HepG2 (cell line): ENCODE data around the gene USF2. TPM values are rescaled to one million over a fixed set of nuclear protein-coding genes. Genes with fewer than 3 reads are reported as not detected.

ENCODE experiments used
- ATAC-seq: fragments of 200-7000 bp; cut with Tn5 transposase; 3 replicates; pipeline ENCODE4 v1.9.1; 2020; ENCODE audit warnings: mild to moderate bottlenecking, moderate library complexity
- BruUV-seq: library from RNA; stranded (reverse); fragments of 400-500 nt; replicated peaks from 2 replicates; lab custom pipeline; 2021; lab: Mats Ljungman, UMichigan
- CTCF ChIA-PET: fragments of 300-600 bp; formaldehyde crosslinking; extraction: SDS; loops from one replicate; lab custom pipeline; 2021; ENCODE audit warnings: low total read pairs, inconsistent platforms, low intra/inter-chr PET ratio; lab: Yijun Ruan, JAX
- POLR2A ChIA-PET: fragments of 350-600 bp; sonication (Branson Sonifier 250); formaldehyde crosslinking; loops from one replicate; lab custom pipeline; 2020; ENCODE audit warnings: antibody characterized with exemption, inconsistent platforms; lab: Yijun Ruan, JAX
- DNase-seq: peaks from one replicate; pipeline ENCODE4 v3.0.0-alpha.2; 2015; ENCODE audit warnings: low spot score
- FAIRE-seq: peaks from 3 replicates; lab custom pipeline; 2011; peaks lifted over from hg19 to GRCh38; lab: Jason Lieb, UNC
- H2AFZ ChIP-seq: one replicate; pipeline ENCODE4 v1.6.1; 2011; ENCODE audit warnings: low read length, inconsistent platforms
- H3K27ac ChIP-seq: fragments of 300-600 bp; 3 replicates; pipeline ENCODE4 v1.8.0; 2011; ENCODE audit warnings: mixed run types, mild to moderate bottlenecking, mixed read lengths, low read length, inconsistent platforms; ENCODE audit not compliant: insufficient read depth; ENCODE audit errors: extremely low read length
- H3K27me3 ChIP-seq, 2 experiments: fragments of 200-600 bp in 1 of 2; 2 replicates in 1 of 2; 3 replicates in 1 of 2; pipeline versions ENCODE4 v1.6.0 to v1.8.0; 2011; ENCODE audit warnings: low read length in 2 of 2, mild to moderate bottlenecking in 2 of 2, moderate library complexity in 2 of 2, inconsistent platforms in 1 of 2; ENCODE audit not compliant: insufficient read depth in 2 of 2, control insufficient read depth in 1 of 2
- H3K36me3 ChIP-seq, 2 experiments: fragments of 200-600 bp in 1 of 2; replicated peaks in 1 of 2; 2 replicates in 1 of 2; 3 replicates in 1 of 2; pipeline versions ENCODE4 v1.5.1 to v1.8.0; 2011; ENCODE audit warnings: low read length in 2 of 2, inconsistent platforms in 1 of 2; ENCODE audit not compliant: insufficient read depth in 2 of 2, control insufficient read depth in 1 of 2
- H3K4me1 ChIP-seq: 2 replicates; pipeline ENCODE4 v1.5.1; 2012; ENCODE audit warnings: low read length, inconsistent platforms; ENCODE audit not compliant: insufficient read depth
- H3K4me2 ChIP-seq: 2 replicates; pipeline ENCODE4 v1.6.0; 2011; ENCODE audit warnings: low read depth, low read length, inconsistent platforms
- H3K4me3 ChIP-seq, 3 experiments: fragments of 200-600 bp in 1 of 3; sonication (generic), shearing (Covaris generic) in 1 of 3; replicated peaks in 1 of 3; 2 replicates each; pipeline ENCODE4 v1.5.1; 2011 to 2016; ENCODE audit warnings: low read length in 3 of 3, inconsistent platforms in 2 of 3, low read depth in 2 of 3, mild to moderate bottlenecking in 2 of 3, control low read depth in 1 of 3, mixed read lengths in 1 of 3; ENCODE audit not compliant: insufficient read depth in 1 of 3
- H3K79me2 ChIP-seq: one replicate; pipeline ENCODE4 v1.6.1; 2011; ENCODE audit warnings: low read length, inconsistent platforms; ENCODE audit not compliant: insufficient read depth
- H3K9ac ChIP-seq: 2 replicates; pipeline ENCODE4 v1.6.0; 2011; ENCODE audit warnings: mild to moderate bottlenecking, low read depth, low read length, inconsistent platforms; ENCODE audit not compliant: insufficient read depth
- H3K9me3 ChIP-seq: 2 replicates; pipeline ENCODE4 v1.5.1; 2012; ENCODE audit warnings: mild to moderate bottlenecking, low read length
- H4K20me1 ChIP-seq: 2 replicates; pipeline ENCODE4 v1.6.0; 2011; ENCODE audit warnings: inconsistent platforms, mild to moderate bottlenecking, low read length, moderate library complexity; ENCODE audit not compliant: insufficient read depth
- CEBPZ ChIP-seq: IDR thresholded peaks from 2 replicates; pipeline ENCODE4 v1.6.1; 2012; ENCODE audit warnings: low read length, improper control_type of control experiment
- ONECUT2 ChIP-seq: sonication (generic); formaldehyde crosslinking; IDR thresholded peaks from 2 replicates; pipeline ENCODE4 v1.4.0; 2020; ENCODE audit warnings: missing genetic modification reagents
- RBM22 ChIP-seq: fragments of 200-400 bp; formaldehyde crosslinking; optimal IDR thresholded peaks from 2 replicates; pipeline ENCODE3; 2017; ENCODE audit warnings: mild to moderate bottlenecking, low read length, moderate library complexity
- ZNF646 ChIP-seq: sonication (generic); formaldehyde crosslinking; IDR thresholded peaks from 2 replicates; pipeline ENCODE4 v1.9.0; 2021; ENCODE audit warnings: mild to moderate bottlenecking, missing genetic modification reagents
- WGBS: methylation state at CpG from one replicate; pipeline ENCODE4 v1.1.6; 2017; ENCODE audit warnings: low lambda C conversion rate; 5-methylcytosine and 5-hydroxymethylcytosine counted together
- in situ Hi-C: cut with HindIII; loops from 2 replicates; pipeline ENCODE4 v1.10.0; 2017; ENCODE audit warnings: low pct_unique_long_range_greater_than_20kb; ENCODE audit not compliant: extremely low pct_ligation_motif_present
- intact Hi-C: fragments of 100-400 bp; cut with micrococcal nuclease; formaldehyde crosslinking; loops from one replicate; pipeline ENCODE4 v1.10.0; 2022; ENCODE audit not compliant: unreplicated experiment
- polyA plus RNA-seq, 8 experiments: library from polyadenylated mRNA; depleted of rRNA in 3 of 8; stranded (reverse) in 7 of 8; unstranded in 1 of 8; fragments of >200 nt; fragmentation: Illumina TruSeq in 4 of 8; extraction: Trizol in 4 of 8; gene quantifications; 2 replicates each; pipeline versions ENCODE4 v1.2.1 to v1.2.3, GENCODE V29; 2011 to 2016; ENCODE audit warnings: low read depth in 4 of 8, missing spikeins in 1 of 8, mixed read lengths in 1 of 8; ENCODE audit not compliant: insufficient read depth in 1 of 8
- total RNA-seq, 5 experiments: library from RNA; depleted of rRNA; stranded (reverse); fragments of >200 nt; fragmentation: Illumina TruSeq; extraction: Trizol; gene quantifications; 2 replicates each; pipeline ENCODE4 v1.2.3, GENCODE V29; 2016; ENCODE audit warnings: low read depth in 1 of 5

Gene USF2
- total and polyA plus RNA-seq, 2 of the 13 experiments (the other 11 are each of a cell fraction or from before 2014, with no cell fraction given) = 54.9 to 106 TPM

- no peak overlapping the region for H3K27ac ChIP-seq
- no peak overlapping the region for H3K9ac ChIP-seq
- peaks cover 36% of the 10 kb centered on the region for H3K4me1 ChIP-seq
- intact Hi-C loops = no loop called here
- ATAC-seq (no peak), FAIRE-seq (no peak), DNase-seq (no peak)
- in situ Hi-C loops = no loop called here
- ChIA-PET CTCF (no interaction called here), POLR2A (no interaction called here)
- no peak overlapping the region for H3K4me2 ChIP-seq
- no peak overlapping the region for H3K4me3 ChIP-seq
- H3K79me2 ChIP-seq = no peaks in the 10 kb centered on the region
- H4K20me1 ChIP-seq = no peaks in the 10 kb centered on the region
- H3K36me3 ChIP-seq = no peaks in the 10 kb centered on the region
- BruUV-seq = no TSS peak
- peaks cover 6 to 26% of the 10 kb centered on the region in 2 experiments for H3K27me3 ChIP-seq
- H2AFZ ChIP-seq = no peak overlapping the region
- 79% methylated on average over 3 of the region's 3 CpGs for WGBS
- TF ChIP-seq RBM22 = no peak
- peak; percentile 87; the same call in 1 of the 2 replicates for TF ChIP-seq ZNF646 (CRISPR knock-in tag)
- no peak for TF ChIP-seq CEBPZ
- no peak for TF ChIP-seq ONECUT2 (CRISPR knock-in tag)
- H3K9me3 ChIP-seq = no peaks in the 10 kb centered on the region
Measured at GRCh38 chr19:35297515-35297848, 28.7 kb downstream of the USF2 start.
